Mucosa of rectum (tissue), 2 donors: ENCODE measurements around the gene TRAPPC8.
"Not testable (repeated sequence)": the region's sequence is repeated elsewhere in the genome, so short reads cannot be mapped to it uniquely, and the experiment has no call there.

Experiments
- H3K27ac ChIP-seq, 2 donors: one replicate each; pipeline ENCODE4 v1.7.0; 2013; ENCODE audit warnings: inconsistent platforms in 2 of 2, low read depth in 2 of 2, low read length in 2 of 2
- H3K27me3 ChIP-seq, 2 donors: one replicate each; pipeline ENCODE4 v1.7.0; 2013; ENCODE audit warnings: low read length in 2 of 2; ENCODE audit not compliant: control insufficient read depth in 2 of 2, insufficient read depth in 2 of 2
- H3K36me3 ChIP-seq, 2 donors: one replicate each; pipeline ENCODE4 v1.7.0; 2013; ENCODE audit warnings: low read length in 2 of 2; ENCODE audit not compliant: control insufficient read depth in 2 of 2, insufficient read depth in 2 of 2
- H3K4me1 ChIP-seq, 2 donors: one replicate each; pipeline ENCODE4 v1.7.0; 2013; ENCODE audit warnings: low read length in 2 of 2, mild to moderate bottlenecking in 1 of 2; ENCODE audit not compliant: control insufficient read depth in 2 of 2, insufficient read depth in 2 of 2
- H3K4me3 ChIP-seq, 2 donors: one replicate each; pipeline ENCODE4 v1.7.0; 2013; ENCODE audit warnings: low read length in 2 of 2
- H3K9ac ChIP-seq, 2 donors: one replicate each; pipeline ENCODE4 v1.7.0; 2013; ENCODE audit warnings: low read length in 2 of 2, low read depth in 1 of 2, mild to moderate bottlenecking in 1 of 2
- H3K9me3 ChIP-seq, 2 donors: one replicate each; pipeline ENCODE4 v1.7.0; 2013; ENCODE audit warnings: low read length in 2 of 2; ENCODE audit not compliant: control insufficient read depth in 2 of 2
- donor health status: healthy.
- donor health status: Normal muscosa, but diverticular disease.

Gene TRAPPC8

GRCh38 chr18:31919366-31919765 lies 23.6 kb downstream of the TRAPPC8 start:
- not testable (repeated sequence) for H3K27me3 ChIP-seq, H3K9me3 ChIP-seq, H3K27ac ChIP-seq, H3K4me1 ChIP-seq, H3K4me3 ChIP-seq, H3K9ac ChIP-seq
- H3K36me3 ChIP-seq, result peaks cover 4 to 33% of the 10 kb centered on the region in 2 donors

GRCh38 chr18:31918733-31919132 lies 24.2 kb downstream of the TRAPPC8 start:
- H3K4me1 ChIP-seq, result no peaks in the 10 kb centered on the region
- H3K36me3 ChIP-seq, result peaks cover 5 to 34% of the 10 kb centered on the region in 2 donors
- no peak overlapping the region for H3K4me3 ChIP-seq
- H3K9me3 ChIP-seq, result no peaks in the 10 kb centered on the region
- H3K9ac ChIP-seq, result no peak overlapping the region
- no peaks in the 10 kb centered on the region for H3K27me3 ChIP-seq
- no peak overlapping the region for H3K27ac ChIP-seq

GRCh38 chr18:31901063-31901462 lies 41.9 kb downstream of the TRAPPC8 start:
- H3K9me3 ChIP-seq, result no peaks in the 10 kb centered on the region
- H3K27me3 ChIP-seq, result no peaks in the 10 kb centered on the region
- no peaks in the 10 kb centered on the region for H3K4me1 ChIP-seq
- H3K4me3 ChIP-seq, result no peak overlapping the region
- H3K9ac ChIP-seq, result no peak overlapping the region
- H3K27ac ChIP-seq, result no peak overlapping the region
- H3K36me3 ChIP-seq, result peaks cover 43 to 59% of the 10 kb centered on the region in 2 donors

GRCh38 chr18:31899771-31900170 lies 43.2 kb downstream of the TRAPPC8 start:
- peaks cover 46 to 63% of the 10 kb centered on the region in 2 donors for H3K36me3 ChIP-seq
- H3K27me3 ChIP-seq, H3K27ac ChIP-seq, H3K9me3 ChIP-seq, H3K9ac ChIP-seq, H3K4me3 ChIP-seq, H3K4me1 ChIP-seq: not testable (repeated sequence)

DNA sequence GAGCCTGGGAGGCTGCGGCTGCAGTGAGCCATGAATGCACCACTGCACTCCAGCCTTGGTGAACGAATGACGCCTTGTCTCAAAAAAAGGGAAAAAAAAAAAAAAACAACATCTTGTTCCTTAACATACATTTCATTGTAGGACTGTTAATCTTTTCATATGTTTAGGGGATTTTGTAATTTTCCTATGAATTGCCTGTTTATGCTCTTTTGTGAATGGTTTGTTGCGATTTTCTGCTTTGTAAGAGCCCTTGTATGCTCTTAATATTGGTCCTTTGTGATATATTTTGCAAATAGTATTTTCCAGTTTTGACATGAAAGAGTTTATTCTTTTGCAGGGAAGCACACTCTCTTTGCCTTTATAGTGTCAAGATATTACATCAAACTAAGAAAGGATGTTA lies 50.0 kb downstream of the TRAPPC8 start:
- Histone ChIP-seq H3K27ac (no peak overlapping the region), H3K4me3 (no peak overlapping the region), H3K36me3 (peaks cover 50 to 51% of the 10 kb centered on the region in 2 donors)

DNA sequence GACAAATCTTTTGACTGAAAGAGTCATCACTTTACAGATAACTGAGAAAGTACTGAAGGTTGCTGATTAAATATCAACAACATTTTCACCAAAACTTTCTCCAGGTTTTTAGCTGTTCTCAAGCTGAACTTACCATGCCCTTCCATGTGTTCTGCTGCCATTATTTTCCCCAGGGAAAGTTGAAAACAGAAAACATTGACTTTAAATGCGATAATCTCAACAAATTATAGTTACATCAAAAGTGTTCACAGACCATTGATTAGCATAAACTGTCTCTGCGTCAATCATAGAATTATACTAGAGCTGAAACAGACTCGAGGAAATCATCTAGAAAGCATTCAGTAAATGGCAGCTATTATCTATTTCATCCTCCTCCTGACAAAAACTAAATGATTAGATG lies 51.4 kb downstream of the TRAPPC8 start:
- H3K9me3 ChIP-seq, result no peaks in the 10 kb centered on the region
- no peaks in the 10 kb centered on the region for H3K27me3 ChIP-seq
- no peak overlapping the region for H3K9ac ChIP-seq
- no peak overlapping the region for H3K27ac ChIP-seq
- H3K36me3 ChIP-seq, result peaks cover 50 to 54% of the 10 kb centered on the region in 2 donors
- H3K4me3 ChIP-seq, result no peak overlapping the region
- H3K4me1 ChIP-seq, result no peaks in the 10 kb centered on the region

More for the DNA sequence above, 50.0 kb downstream of the TRAPPC8 start:
- H3K9me3 ChIP-seq, result no peaks in the 10 kb centered on the region
- no peaks in the 10 kb centered on the region for H3K4me1 ChIP-seq
- H3K9ac ChIP-seq, result no peak overlapping the region
- H3K27me3 ChIP-seq, result no peaks in the 10 kb centered on the region

DNA sequence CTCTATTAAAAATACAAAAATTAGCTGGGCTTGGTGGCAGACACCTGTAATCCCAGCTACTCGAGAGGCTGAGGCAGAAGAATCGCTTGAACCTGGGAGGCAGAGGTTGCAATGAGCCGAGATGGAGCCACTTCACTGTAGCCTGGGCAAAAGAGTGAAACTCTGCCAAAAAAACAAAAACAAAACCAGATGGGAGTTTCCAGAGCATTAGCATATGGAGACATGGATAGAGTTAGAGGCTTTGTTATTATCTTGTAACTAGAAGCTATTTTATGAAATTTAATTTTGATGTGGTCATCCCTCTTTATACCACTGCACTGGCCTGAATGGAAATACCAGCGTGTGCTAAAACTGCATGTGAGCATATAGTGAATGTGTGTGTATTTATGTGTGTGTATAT lies 58.9 kb downstream of the TRAPPC8 start:
- no peak overlapping the region for H3K4me3 ChIP-seq
- peaks cover 18 to 45% of the 10 kb centered on the region in 2 donors for H3K36me3 ChIP-seq
- H3K9ac ChIP-seq, result no peak overlapping the region
- H3K4me1 ChIP-seq, result no peaks in the 10 kb centered on the region
- no peaks in the 10 kb centered on the region for H3K27me3 ChIP-seq
- H3K9me3 ChIP-seq, result no peaks in the 10 kb centered on the region
- H3K27ac ChIP-seq, result no peak overlapping the region

DNA sequence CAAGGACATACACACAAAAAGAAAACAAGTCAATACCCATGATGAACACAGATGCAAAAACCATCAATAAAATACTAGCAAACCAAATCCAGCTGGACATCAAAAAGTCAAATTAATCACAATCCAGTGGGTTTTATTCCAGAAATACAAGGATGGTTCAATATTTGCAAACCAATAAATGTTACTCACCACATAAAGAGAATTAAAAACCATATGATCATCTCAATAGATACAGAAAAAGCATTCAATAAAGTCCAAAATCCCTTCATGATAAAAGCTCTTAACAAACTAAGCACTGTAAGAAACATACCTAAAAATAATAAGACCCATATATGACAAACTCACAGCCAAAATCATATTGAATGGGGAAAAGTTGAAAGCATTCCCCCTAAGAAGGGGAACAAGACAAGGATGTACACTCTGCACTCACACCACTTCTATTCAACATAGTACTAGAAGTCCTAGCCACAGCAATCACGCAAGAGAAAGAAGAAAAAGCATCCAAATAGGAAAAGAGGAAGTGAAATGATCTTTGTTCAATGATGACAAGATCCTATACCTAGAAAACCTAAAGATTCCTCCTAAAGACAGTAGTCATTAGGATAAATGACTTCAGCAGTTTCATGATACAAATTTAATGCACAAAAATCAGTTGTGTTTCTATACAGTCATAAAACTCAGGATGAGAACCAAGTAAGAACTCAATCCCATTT lies 62.6 kb downstream of the TRAPPC8 start:
- Histone ChIP-seq H3K4me3 (no peak overlapping the region), H3K36me3 (peaks cover 20 to 35% of the 10 kb centered on the region in 2 donors), H3K9ac (no peak overlapping the region), H3K27me3 (no peaks in the 10 kb centered on the region), H3K9me3 (no peaks in the 10 kb centered on the region), H3K27ac (no peak overlapping the region), H3K4me1 (peaks cover 0 to 3% of the 10 kb centered on the region in 2 donors)

GRCh38 chr18:31878358-31878757 lies 64.6 kb downstream of the TRAPPC8 start:
- H3K4me1 ChIP-seq, result peaks cover 0 to 3% of the 10 kb centered on the region in 2 donors
- H3K9ac ChIP-seq, result no peak overlapping the region
- H3K27ac ChIP-seq, result no peak overlapping the region
- no peaks in the 10 kb centered on the region for H3K27me3 ChIP-seq
- H3K4me3 ChIP-seq, result no peak overlapping the region
- peaks cover 29 to 36% of the 10 kb centered on the region in 2 donors for H3K36me3 ChIP-seq
- H3K9me3 ChIP-seq, result no peaks in the 10 kb centered on the region

DNA sequence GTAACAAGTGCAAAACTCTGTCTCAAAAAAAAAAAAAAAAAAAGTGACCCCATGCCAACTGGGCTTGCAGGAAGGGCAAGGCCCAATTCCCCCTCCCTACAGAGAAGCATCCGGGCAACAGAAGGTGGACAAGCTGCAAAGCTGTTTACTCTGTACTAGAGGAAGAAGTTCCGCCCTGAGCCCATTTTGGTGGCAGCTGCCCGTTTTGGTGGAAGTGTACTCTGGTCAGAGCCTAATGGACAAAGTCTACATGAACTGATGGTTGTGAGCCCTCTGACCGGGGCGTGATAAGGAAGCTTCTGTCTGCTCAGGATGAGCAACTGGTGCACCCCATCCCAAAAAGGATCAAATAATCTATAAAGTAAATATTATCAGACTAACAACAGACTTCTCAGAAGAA lies 65.0 kb downstream of the TRAPPC8 start:
- H3K9ac ChIP-seq, result no peak overlapping the region
- no peak overlapping the region for H3K4me3 ChIP-seq
- peaks cover 0 to 3% of the 10 kb centered on the region in 2 donors for H3K4me1 ChIP-seq
- peaks cover 29 to 32% of the 10 kb centered on the region in 2 donors for H3K36me3 ChIP-seq
- no peaks in the 10 kb centered on the region for H3K27me3 ChIP-seq
- H3K27ac ChIP-seq, result no peak overlapping the region
- no peaks in the 10 kb centered on the region for H3K9me3 ChIP-seq
